ENCODE results near the gene TFPT.

TFPT gene

DNA sequence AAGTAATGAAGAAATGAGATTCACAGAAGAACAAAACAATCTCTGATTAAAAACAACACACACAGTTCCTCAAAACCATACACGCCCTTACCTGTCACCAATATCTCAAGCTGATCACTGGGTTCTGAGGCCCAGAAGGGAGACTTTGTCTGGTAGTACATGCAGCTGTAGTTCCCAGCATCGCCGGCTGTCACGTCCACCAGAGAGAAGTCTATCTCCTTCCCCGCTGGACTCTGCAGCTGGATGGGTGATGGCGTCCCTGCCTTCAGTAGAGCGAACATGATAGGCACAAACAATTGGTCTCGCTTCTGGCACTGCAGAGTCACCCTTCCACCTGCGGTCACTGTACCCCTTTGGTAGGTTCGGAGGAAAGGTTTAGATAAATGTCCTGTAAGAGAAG lies 41.6 kb downstream of the TFPT start:
- no peak for DNase-seq (ENCODE audit: extremely low spot score)
- TF ChIP-seq ARNT (IDR thresholded peaks at IDR 0.05) (no peak), NFRKB (IDR thresholded peaks at IDR 0.05) (no peak), HDGF (IDR thresholded peaks at IDR 0.05; ENCODE audit: borderline replicate concordance) (no peak), FOXA1 (IDR thresholded peaks at IDR 0.05) (no peak), FOXK2 (IDR thresholded peaks at IDR 0.05) (no peak), ZNF384 (IDR thresholded peaks at IDR 0.05) (no peak), SP1 (IDR thresholded peaks at IDR 0.05) (no peak)
- POLR2A ChIA-PET, result interaction anchor here (0.5 kb wide), 1 partner anchor 491 kb away, joined by 3 read pairs; no protein-coding TSS in a partner anchor
- CTCF ChIA-PET, result no interaction called here

DNA sequence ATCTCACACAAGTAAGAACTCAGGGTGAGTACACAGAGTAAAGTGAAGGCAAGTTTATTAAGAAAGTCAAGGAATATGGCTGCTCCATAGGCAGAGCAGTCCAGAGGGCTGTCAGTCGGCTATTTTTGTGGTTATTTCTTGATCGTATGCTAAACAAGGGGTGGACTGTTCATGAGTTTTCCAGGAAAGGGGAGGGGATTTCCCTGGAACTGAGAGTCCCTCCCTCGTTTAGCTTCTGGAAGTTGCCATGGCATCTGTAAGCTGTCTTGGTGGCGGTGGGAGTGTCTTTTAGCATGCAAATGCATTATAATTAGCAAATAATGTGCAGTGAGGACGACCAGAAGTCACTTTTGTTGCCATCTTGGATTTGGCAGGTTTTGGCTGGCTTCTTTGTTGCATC lies 46.0 kb downstream of the TFPT start:
- no peak for DNase-seq (ENCODE audit: extremely low spot score)
- ChIA-PET CTCF (no interaction called here), POLR2A (no interaction called here)
- TF ChIP-seq HDGF (IDR thresholded peaks at IDR 0.05; ENCODE audit: borderline replicate concordance), result no peak
- no peak for TF ChIP-seq FOXK2 (IDR thresholded peaks at IDR 0.05)

GRCh38 chr19:54063350-54064116 lies 51.9 kb downstream of the TFPT start, which contains the start of gene VSTM1:
Gene VSTM1, minus strand, starts transcription at chr19:54063897. Its CDS starts 120 bp downstream, at chr19:54063777.
- ChIA-PET CTCF (no interaction called here), POLR2A (no interaction called here)
- TF ChIP-seq LEF1 (IDR thresholded peaks at IDR 0.05; ENCODE audit: borderline replicate concordance), result no peak
- no peak for TF ChIP-seq SP1 (IDR thresholded peaks at IDR 0.05)
- no peak for TF ChIP-seq CTBP1 (IDR thresholded peaks at IDR 0.05; ENCODE audit: borderline replicate concordance)
- TF ChIP-seq ARNT (IDR thresholded peaks at IDR 0.05), result no peak
- TF ChIP-seq FOXK2 (IDR thresholded peaks at IDR 0.05), result no peak
- TF ChIP-seq BHLHE40 (IDR thresholded peaks at IDR 0.05; ENCODE audit: borderline replicate concordance), result no peak
- no peak for TF ChIP-seq TARDBP (IDR thresholded peaks at IDR 0.05)
- TF ChIP-seq NFRKB (IDR thresholded peaks at IDR 0.05), result no peak
- no peak for TF ChIP-seq SUZ12 (IDR thresholded peaks at IDR 0.05)
- TF ChIP-seq FOXA1 (IDR thresholded peaks at IDR 0.05), result no peak
- TF ChIP-seq FOXM1 (IDR thresholded peaks at IDR 0.05; ENCODE audit: borderline replicate concordance), result no peak
- no peak for TF ChIP-seq HDGF (IDR thresholded peaks at IDR 0.05; ENCODE audit: borderline replicate concordance)
- no peak for TF ChIP-seq PKNOX1 (IDR thresholded peaks at IDR 0.05)
- no peak for TF ChIP-seq L3MBTL2 (conservative IDR thresholded peaks at IDR 0.05)
- TF ChIP-seq ELF4 (IDR thresholded peaks at IDR 0.05), result no peak
- no peak for TF ChIP-seq ZNF384 (IDR thresholded peaks at IDR 0.05)
- no peak for DNase-seq (ENCODE audit: extremely low spot score)

GRCh38 chr19:54062643-54063042 lies 52.8 kb downstream of the TFPT start:
- TF ChIP-seq FOXM1 (IDR thresholded peaks at IDR 0.05; ENCODE audit: borderline replicate concordance) (no peak), L3MBTL2 (conservative IDR thresholded peaks at IDR 0.05) (no peak), ZNF384 (IDR thresholded peaks at IDR 0.05) (no peak), ELF4 (IDR thresholded peaks at IDR 0.05) (no peak), BHLHE40 (IDR thresholded peaks at IDR 0.05; ENCODE audit: borderline replicate concordance) (no peak), HDGF (IDR thresholded peaks at IDR 0.05; ENCODE audit: borderline replicate concordance) (no peak), PKNOX1 (IDR thresholded peaks at IDR 0.05) (no peak), SUZ12 (IDR thresholded peaks at IDR 0.05) (no peak), TARDBP (IDR thresholded peaks at IDR 0.05) (no peak), CTBP1 (IDR thresholded peaks at IDR 0.05; ENCODE audit: borderline replicate concordance) (no peak), NFRKB (IDR thresholded peaks at IDR 0.05) (no peak)
- DNase-seq (ENCODE audit: extremely low spot score), result no peak
- CTCF ChIA-PET, result no interaction called here
- POLR2A ChIA-PET, result no interaction called here
